Esophagus muscularis mucosa (tissue), 4 donors: Measurements from ENCODE around the gene ADCY10. TPM values are rescaled to one million over a fixed set of nuclear protein-coding genes. Genes with fewer than 3 reads are reported as not detected.

ENCODE experiments used
- DNase-seq: peaks from one replicate; pipeline ENCODE4 v3.0.0-alpha.2; 2017; ENCODE audit errors: extremely low spot score
- H3K27ac ChIP-seq, 4 donors: fragments of 200-600 bp; sonication (generic); replicated peaks in 1 of 4; 1 replicate in 3 of 4; 2 replicates in 1 of 4; pipeline ENCODE4 v1.5.1; 2016 to 2019; ENCODE audit warnings: mild to moderate bottlenecking in 1 of 4
- H3K27me3 ChIP-seq, 4 donors: fragments of 200-600 bp; sonication (generic); one replicate each; pipeline versions ENCODE4 v1.5.1 to v1.6.0; 2016 to 2019
- H3K36me3 ChIP-seq, 4 donors: fragments of 200-600 bp; sonication (generic); one replicate each; pipeline ENCODE4 v1.5.1; 2016 to 2019
- H3K4me1 ChIP-seq, 4 donors: fragments of 200-600 bp; sonication (generic); one replicate each; pipeline ENCODE4 v1.5.1; 2016 to 2019
- H3K4me3 ChIP-seq, 4 donors: fragments of 200-600 bp; sonication (generic); 1 replicate in 2 of 4; 2 replicates in 2 of 4; pipeline ENCODE4 v1.5.1; 2016 to 2019; ENCODE audit warnings: mild to moderate bottlenecking in 4 of 4, moderate library complexity in 1 of 4
- H3K9me3 ChIP-seq, 4 donors: fragments of 200-600 bp; sonication (generic); 1 replicate in 3 of 4; 2 replicates in 1 of 4; pipeline ENCODE4 v1.5.1; 2016 to 2019
- EP300 ChIP-seq: sonication (generic); formaldehyde crosslinking; IDR thresholded peaks from one replicate; pipeline ENCODE4 v1.6.1; 2017; ENCODE audit warnings: antibody characterized with exemption
- POLR2A ChIP-seq: fragments of 450-650 bp; IDR thresholded peaks from one replicate; pipeline ENCODE4 v1.6.1; 2017; ENCODE audit warnings: antibody characterized with exemption, moderate library complexity, mild to moderate bottlenecking, low read depth
- POLR2AphosphoS5 ChIP-seq, 2 donors: sonication (generic); formaldehyde crosslinking; IDR thresholded peaks; one replicate each; pipeline ENCODE4 v1.6.1; 2017; ENCODE audit warnings: antibody characterized with exemption in 2 of 2
- WGBS: methylation state at CpG from one replicate; pipeline ENCODE4 v1.1.5; 2018; 5-methylcytosine and 5-hydroxymethylcytosine counted together
- intact Hi-C: fragments of 100-400 bp; cut with DNase I; formaldehyde crosslinking; loops from one replicate; pipeline ENCODE4 v1.15.1; 2023
- total RNA-seq, 4 donors: library from RNA; depleted of rRNA; stranded (reverse); fragments of >200 nt; gene quantifications; one replicate each; pipeline versions ENCODE4 v1.1.0 to v1.2.1, GENCODE V29; 2016
- TF ChIP-seq, protein P1 (sequence below), 3 experiments: fragments of 200-600 bp in 2 of 3; fragments of 450-650 bp in 1 of 3; sonication (generic) in 2 of 3; IDR thresholded peaks; one replicate each; pipeline ENCODE4 v1.5.1; 2017 to 2019; ENCODE audit warnings: antibody characterized with exemption in 3 of 3, mild to moderate bottlenecking in 2 of 3, moderate library complexity in 1 of 3

Gene ADCY10
- total RNA-seq, 4 donors from 2014 or later: under 0.01 to 0.29 (median 0.21) TPM

DNA sequence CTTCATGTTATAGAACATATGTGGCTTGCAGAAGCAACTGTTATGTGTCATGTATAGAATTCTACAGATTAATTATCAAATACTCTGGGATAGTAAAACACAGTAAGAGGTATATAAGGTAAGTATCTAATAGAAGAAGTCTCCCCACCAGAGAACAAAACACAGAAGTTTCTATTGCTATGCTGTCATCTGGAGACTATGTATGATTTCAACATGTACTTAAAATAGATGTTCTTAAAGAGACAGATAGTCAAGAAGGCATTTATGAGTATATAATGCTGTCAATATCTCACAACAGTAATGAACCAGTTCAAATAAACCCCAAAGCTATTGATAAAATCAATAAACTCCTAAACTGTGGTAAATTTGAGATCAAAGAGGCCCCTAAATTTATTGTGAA lies 8.1 kb upstream of the ADCY10 start:
- peaks cover 9 to 33% (median 23%) of the 10 kb centered on the region in 4 donors for H3K4me1 ChIP-seq
- TF ChIP-seq, protein P1, sequence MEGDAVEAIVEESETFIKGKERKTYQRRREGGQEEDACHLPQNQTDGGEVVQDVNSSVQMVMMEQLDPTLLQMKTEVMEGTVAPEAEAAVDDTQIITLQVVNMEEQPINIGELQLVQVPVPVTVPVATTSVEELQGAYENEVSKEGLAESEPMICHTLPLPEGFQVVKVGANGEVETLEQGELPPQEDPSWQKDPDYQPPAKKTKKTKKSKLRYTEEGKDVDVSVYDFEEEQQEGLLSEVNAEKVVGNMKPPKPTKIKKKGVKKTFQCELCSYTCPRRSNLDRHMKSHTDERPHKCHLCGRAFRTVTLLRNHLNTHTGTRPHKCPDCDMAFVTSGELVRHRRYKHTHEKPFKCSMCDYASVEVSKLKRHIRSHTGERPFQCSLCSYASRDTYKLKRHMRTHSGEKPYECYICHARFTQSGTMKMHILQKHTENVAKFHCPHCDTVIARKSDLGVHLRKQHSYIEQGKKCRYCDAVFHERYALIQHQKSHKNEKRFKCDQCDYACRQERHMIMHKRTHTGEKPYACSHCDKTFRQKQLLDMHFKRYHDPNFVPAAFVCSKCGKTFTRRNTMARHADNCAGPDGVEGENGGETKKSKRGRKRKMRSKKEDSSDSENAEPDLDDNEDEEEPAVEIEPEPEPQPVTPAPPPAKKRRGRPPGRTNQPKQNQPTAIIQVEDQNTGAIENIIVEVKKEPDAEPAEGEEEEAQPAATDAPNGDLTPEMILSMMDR (IDR thresholded peaks at IDR 0.05): no peak
- TF ChIP-seq POLR2A: no peak
- TF ChIP-seq POLR2AphosphoS5 (IDR thresholded peaks at IDR 0.05): no peak
- no peak for TF ChIP-seq EP300
- no peak for DNase-seq
- no peak overlapping the region for H3K4me3 ChIP-seq
- intact Hi-C loops: no loop called here
- peaks cover 3 to 21% (median 10%) of the 10 kb centered on the region in 4 donors for H3K36me3 ChIP-seq
- H3K27ac ChIP-seq: no peak overlapping the region
- no peaks in the 10 kb centered on the region for H3K27me3 ChIP-seq
- H3K9me3 ChIP-seq: no peaks in the 10 kb centered on the region

GRCh38 chr1:167916766-167917511 lies 3.0 kb upstream of the ADCY10 start:
- no peak for DNase-seq
- TF ChIP-seq POLR2AphosphoS5 (IDR thresholded peaks at IDR 0.05): no peak
- TF ChIP-seq EP300: no peak
- no peak for TF ChIP-seq POLR2A
- TF ChIP-seq, protein P1 (IDR thresholded peaks at IDR 0.05): no peak
- Histone ChIP-seq H3K4me3 (no peak overlapping the region), H3K36me3 (peaks cover 3 to 39% (median 21%) of the 10 kb centered on the region in 4 donors), H3K9me3 (no peaks in the 10 kb centered on the region), H3K27me3 (no peaks in the 10 kb centered on the region), H3K4me1 (peaks cover 0 to 21% (median 12%) of the 10 kb centered on the region in 4 donors), H3K27ac (no peak overlapping the region)
- WGBS: 97% methylated on average over 6 of the region's 6 CpGs
- intact Hi-C loops: no loop called here

- 98% methylated on average over 8 of the region's 8 CpGs for WGBS
- H3K36me3 ChIP-seq: peaks cover 3 to 39% (median 21%) of the 10 kb centered on the region in 4 donors
- H3K27me3 ChIP-seq: no peaks in the 10 kb centered on the region
- H3K4me3 ChIP-seq: no peak overlapping the region
- no peak for DNase-seq
- H3K9me3 ChIP-seq: no peaks in the 10 kb centered on the region
- intact Hi-C loops: no loop called here
- no peak overlapping the region for H3K27ac ChIP-seq
- H3K4me1 ChIP-seq: peaks cover 4 to 23% (median 13%) of the 10 kb centered on the region in 4 donors
- TF ChIP-seq, protein P1 (IDR thresholded peaks at IDR 0.05): no peak
These were observed 1.6 kb upstream of the ADCY10 start for GRCh38 chr1:167915569-167915968.

GRCh38 chr1:167912294-167912693 lies 1.6 kb downstream of the ADCY10 start:
- Histone ChIP-seq H3K4me3 (no peak overlapping the region), H3K27me3 (no peaks in the 10 kb centered on the region), H3K4me1 (peaks cover 4 to 26% (median 16%) of the 10 kb centered on the region in 4 donors), H3K27ac (no peak overlapping the region), H3K36me3 (peaks cover 0 to 21% (median 13%) of the 10 kb centered on the region in 4 donors), H3K9me3 (no peaks in the 10 kb centered on the region)
- TF ChIP-seq, protein P1 (IDR thresholded peaks at IDR 0.05): no peak
- TF ChIP-seq POLR2AphosphoS5 (IDR thresholded peaks at IDR 0.05) (no peak), EP300 (no peak), POLR2A (no peak)
- intact Hi-C loops: no loop called here
- DNase-seq: no peak
- WGBS: 83% methylated on average over 7 of the region's 7 CpGs
